ENCODE results near the gene NFIB.

The NFIB gene

DNA sequence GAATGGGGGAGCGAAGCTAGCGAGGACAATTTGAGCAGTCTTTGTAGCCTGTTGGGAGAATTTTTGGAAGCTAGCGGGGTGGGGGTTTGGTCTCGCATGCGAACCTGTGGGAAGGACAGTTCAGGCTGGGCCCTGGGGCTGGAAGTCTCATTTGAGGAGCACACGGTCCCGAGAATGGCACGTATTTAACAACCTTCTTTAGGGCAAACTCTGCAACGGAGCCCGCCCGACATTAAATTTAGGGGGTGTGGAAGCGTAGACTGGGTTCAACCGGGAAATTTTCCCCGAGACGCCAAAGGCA lies 35.2 kb upstream of the NFIB start:
- in situ Hi-C loops (cut with HindIII; ENCODE audit: low sequenced_read_pairs) = no loop called here
- DNase-seq (ENCODE audit: low read depth) = no peak
- H3K4me3 ChIP-seq (ENCODE audit: low read depth, low read length) = peak overlapping the region; percentile 35
- TF ChIP-seq CTCF (IDR thresholded peaks at IDR 0.05; ENCODE audit: low read depth, low read length, missing control alignments) = no peak

DNA sequence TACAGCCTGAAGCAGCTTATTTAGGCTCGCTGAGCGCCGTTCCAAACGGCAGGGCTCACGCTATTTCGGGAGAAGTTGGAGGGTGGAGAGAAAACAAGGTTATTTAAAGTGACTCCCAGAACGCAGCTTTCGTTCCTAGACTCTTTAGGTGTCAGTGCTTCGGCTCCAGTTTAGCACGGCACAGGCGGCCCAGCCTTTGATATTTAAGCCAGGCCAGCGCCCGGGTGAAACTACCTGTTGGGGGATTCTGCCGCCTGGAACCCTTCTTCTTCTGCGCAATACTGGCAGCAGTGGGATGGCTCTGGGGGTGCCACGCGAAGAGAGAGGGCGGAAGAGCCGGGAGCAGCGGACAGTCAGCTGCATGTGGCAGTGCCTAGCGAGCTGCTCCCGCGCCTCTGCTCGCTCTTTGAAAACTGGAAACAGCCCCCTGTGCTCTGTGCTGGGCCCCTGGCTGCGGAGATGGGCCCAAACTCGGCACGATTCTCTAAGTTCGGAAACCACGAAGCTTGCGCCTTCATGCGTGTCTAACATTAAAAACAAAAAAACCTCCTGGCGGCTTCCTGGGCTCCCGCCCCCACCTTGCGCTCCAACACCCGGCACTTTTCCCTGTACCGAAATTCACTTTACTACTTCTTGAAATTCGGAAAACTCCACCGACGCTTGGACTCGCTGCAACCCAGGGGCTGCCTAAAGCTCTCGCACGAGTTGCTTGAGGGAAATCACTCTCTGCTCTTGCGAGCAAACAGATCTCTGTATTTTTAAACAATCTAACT lies 34.6 kb upstream of the NFIB start:
- H3K4me3 ChIP-seq (ENCODE audit: low read depth, low read length) = peak overlapping the region; percentile 35
- TF ChIP-seq CTCF (IDR thresholded peaks at IDR 0.05; ENCODE audit: low read depth, low read length, missing control alignments) = no peak
- in situ Hi-C loops (cut with HindIII; ENCODE audit: low sequenced_read_pairs) = no loop called here
- DNase-seq (ENCODE audit: low read depth) = no peak

DNA sequence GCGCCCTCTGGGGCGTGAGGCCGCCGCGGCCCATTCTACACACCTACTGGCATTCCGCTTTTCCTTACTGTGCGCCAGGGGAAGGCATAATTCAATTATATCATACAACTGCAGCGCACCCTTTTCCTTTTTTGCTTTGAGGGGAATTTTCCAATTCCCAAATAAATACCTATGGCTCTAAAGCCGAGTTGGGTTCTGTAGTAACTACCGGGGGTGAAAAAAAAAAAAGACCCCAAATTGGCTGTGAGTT lies 34.1 kb upstream of the NFIB start:
- peak; percentile 23 for TF ChIP-seq CTCF (IDR thresholded peaks at IDR 0.05; ENCODE audit: low read depth, low read length, missing control alignments)
- in situ Hi-C loops (cut with HindIII; ENCODE audit: low sequenced_read_pairs) = no loop called here
- no peak for DNase-seq (ENCODE audit: low read depth)
- peak overlapping the region; percentile 35 for H3K4me3 ChIP-seq (ENCODE audit: low read depth, low read length)

DNA sequence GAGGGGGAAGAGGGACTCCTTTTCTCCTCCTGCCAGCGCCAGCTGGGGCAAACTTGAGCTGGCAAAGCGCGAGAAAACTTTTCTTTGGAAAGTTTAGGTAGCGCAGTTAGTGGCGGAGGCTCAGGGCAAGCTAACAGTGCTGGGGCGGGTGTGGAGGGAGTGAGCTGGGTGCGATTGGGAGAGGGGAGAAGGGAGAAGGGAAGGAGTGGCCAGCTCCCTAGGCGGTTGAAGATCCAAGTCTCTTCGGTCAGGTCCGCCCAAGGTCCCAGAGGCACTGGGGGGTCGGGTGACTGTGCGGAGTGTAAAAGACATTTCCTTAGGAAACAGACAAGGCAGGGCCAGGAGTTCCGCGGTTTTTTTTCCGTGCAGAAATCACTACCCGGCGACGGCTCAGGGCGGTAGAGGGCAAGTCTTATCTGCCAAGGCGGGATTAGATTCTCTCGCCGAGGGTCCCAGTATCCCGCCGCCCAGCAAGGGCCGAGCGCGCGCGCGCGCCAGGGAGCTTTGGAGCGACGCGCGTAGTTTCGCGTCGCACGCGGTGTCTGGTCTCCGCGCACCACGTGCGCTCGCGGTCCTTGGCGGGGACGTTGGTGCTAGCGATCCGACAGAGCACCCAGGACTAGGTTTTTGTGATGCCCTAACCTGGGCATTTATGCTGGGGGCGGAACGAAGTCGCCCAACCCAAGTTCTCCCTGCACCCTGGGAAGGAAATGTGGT lies 33.6 kb upstream of the NFIB start:
- in situ Hi-C loops (cut with HindIII; ENCODE audit: low sequenced_read_pairs) = no loop called here
- H3K4me3 ChIP-seq (ENCODE audit: low read depth, low read length) = peak overlapping the region; percentile 35
- no peak for TF ChIP-seq CTCF (IDR thresholded peaks at IDR 0.05; ENCODE audit: low read depth, low read length, missing control alignments)
- no peak for DNase-seq (ENCODE audit: low read depth)

GRCh38 chr9:14346811-14347405 lies 33.0 kb upstream of the NFIB start:
- peak overlapping the region; percentile 35 for H3K4me3 ChIP-seq (ENCODE audit: low read depth, low read length)
- in situ Hi-C loops (cut with HindIII; ENCODE audit: low sequenced_read_pairs) = no loop called here
- TF ChIP-seq CTCF (IDR thresholded peaks at IDR 0.05; ENCODE audit: low read depth, low read length, missing control alignments) = no peak
- no peak for DNase-seq (ENCODE audit: low read depth)

- H3K4me3 ChIP-seq (ENCODE audit: low read depth, low read length) = peak overlapping the region; percentile 35
- in situ Hi-C loops (cut with HindIII; ENCODE audit: low sequenced_read_pairs) = no loop called here
- no peak for TF ChIP-seq CTCF (IDR thresholded peaks at IDR 0.05; ENCODE audit: low read depth, low read length, missing control alignments)
- DNase-seq (ENCODE audit: low read depth) = no peak
Measured at GRCh38 chr9:14346231-14346791, 32.4 kb upstream of the NFIB start.

Data from astrocyte of the cerebellum (primary cell).